Measurements from ENCODE around the gene RANBP9.

RANBP9 gene

GRCh38 chr6:13591205-13591921 lies 120.3 kb downstream of the RANBP9 start:
- no peak for DNase-seq

GRCh38 chr6:13590574-13591153 lies 121.0 kb downstream of the RANBP9 start:
- no peak for DNase-seq

- DNase-seq: no peak
These were observed 121.8 kb downstream of the RANBP9 start for GRCh38 chr6:13589801-13590200.

GRCh38 chr6:13586603-13587542 lies 124.8 kb downstream of the RANBP9 start:
- DNase-seq: no peak

- no peak for DNase-seq
These were observed 129.9 kb downstream of the RANBP9 start for GRCh38 chr6:13581700-13582229.

- no peak for DNase-seq
These were observed 131.7 kb downstream of the RANBP9 start for GRCh38 chr6:13579911-13580310.

GRCh38 chr6:13577926-13578325 lies 133.7 kb downstream of the RANBP9 start:
- no peak for DNase-seq

- DNase-seq: no peak
These were observed 135.6 kb downstream of the RANBP9 start for GRCh38 chr6:13576017-13576416.

GRCh38 chr6:13575377-13575775 lies 136.3 kb downstream of the RANBP9 start:
- DNase-seq: no peak

GRCh38 chr6:13574571-13575376 lies 136.9 kb downstream of the RANBP9 start, which contains the start of gene SIRT5:
SIRT5 (plus strand) TSS chr6:13574601; CDS start chr6:13584111, 9,510 bp downstream.
- peak; percentile 91 for DNase-seq

GRCh38 chr6:13574149-13574570 lies 137.5 kb downstream of the RANBP9 start:
- DNase-seq: peak; percentile 94

- DNase-seq: no peak
These were observed 137.9 kb downstream of the RANBP9 start for GRCh38 chr6:13573669-13574110.

- no peak for DNase-seq
These were observed 138.5 kb downstream of the RANBP9 start for GRCh38 chr6:13572951-13573654.

GRCh38 chr6:13572240-13572639 lies 139.4 kb downstream of the RANBP9 start:
- no peak for DNase-seq
